Stimulated activated CD4-positive, alpha-beta T cell treated with anti-CD3 and anti-CD28 coated beads, Interleukin-12 subunit alpha, Interleukin-12 subunit beta, amount 100 ng/mL, for 4 hours (primary cell): ENCODE data around the gene M6PR.
"Not testable (repeated sequence)": the region's sequence is repeated elsewhere in the genome, so short reads cannot be mapped to it uniquely, and the experiment has no call there.

Experiments used
- DNase-seq: peaks from one replicate; pipeline ENCODE4 v3.0.0-alpha.2; 2020

The M6PR gene

DNA sequence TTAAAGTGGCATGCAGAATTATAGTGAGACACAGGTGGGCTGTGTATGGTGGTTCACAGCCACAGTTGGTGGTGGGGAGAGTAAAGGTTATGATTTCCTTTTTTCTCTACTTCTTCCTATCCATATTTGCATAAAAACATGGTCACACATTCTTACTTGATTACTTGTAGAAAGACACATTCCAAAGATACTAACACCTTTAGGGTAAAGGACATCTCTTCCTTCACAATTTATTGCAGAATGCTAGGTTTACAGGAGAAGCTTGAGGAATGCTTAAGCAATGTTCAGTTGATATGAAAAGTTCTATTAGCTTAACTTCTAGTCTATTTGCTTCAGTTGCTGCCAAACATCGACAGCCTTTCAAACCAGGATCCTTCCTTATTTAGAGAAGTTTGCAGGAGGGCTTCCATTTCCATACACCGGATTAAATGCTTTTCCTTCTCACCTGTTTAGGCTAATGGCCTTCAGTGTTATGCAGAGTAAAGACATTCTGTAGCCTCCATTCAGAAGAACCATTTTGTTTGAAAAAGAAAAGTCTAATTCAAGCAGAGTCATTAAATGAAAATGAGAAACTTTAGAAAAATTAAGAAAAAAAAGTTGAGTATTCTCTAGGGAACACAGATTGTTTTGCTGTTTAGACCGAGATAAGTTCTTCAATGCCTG lies 37.7 kb downstream of the M6PR start:
- no peak for DNase-seq

DNA sequence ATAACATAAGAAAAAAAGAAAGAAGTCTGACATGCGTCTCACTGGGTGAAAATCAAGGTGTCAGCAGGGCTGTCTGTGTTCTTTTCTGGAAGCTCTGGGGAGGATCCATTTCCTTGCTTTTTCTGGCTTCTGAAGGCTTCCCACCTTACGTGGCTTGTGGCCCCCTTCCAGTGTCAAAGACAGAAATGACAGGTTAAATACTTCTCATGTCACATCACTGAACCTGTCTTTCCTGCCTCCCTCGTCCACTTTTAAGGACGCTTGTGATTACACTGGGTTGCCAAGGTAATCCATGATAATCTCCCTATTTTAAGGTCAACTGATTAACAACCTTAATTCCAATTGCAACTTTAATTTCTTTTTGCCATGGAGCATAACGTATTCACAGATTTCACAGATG lies 39.7 kb downstream of the M6PR start:
- no peak for DNase-seq

DNA sequence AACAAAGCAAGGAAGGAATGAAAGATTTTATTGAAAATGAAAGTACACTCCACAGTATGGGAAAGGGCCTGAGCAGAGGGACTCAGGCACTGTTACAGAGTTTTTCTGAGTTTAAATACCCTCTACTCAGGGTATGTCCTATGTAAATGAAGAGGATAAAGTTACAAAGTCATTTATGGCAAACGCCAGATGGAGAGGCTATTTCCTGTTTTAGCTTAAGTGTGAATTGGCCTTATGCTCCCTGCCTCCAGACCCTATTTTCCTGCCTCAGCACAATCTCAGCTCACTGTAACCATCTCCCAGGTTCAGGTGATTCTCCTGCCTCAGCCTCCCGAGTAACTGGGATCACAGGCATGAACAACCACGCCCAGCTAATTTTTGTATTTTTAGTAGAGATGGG lies 41.9 kb downstream of the M6PR start:
- no peak for DNase-seq

DNA sequence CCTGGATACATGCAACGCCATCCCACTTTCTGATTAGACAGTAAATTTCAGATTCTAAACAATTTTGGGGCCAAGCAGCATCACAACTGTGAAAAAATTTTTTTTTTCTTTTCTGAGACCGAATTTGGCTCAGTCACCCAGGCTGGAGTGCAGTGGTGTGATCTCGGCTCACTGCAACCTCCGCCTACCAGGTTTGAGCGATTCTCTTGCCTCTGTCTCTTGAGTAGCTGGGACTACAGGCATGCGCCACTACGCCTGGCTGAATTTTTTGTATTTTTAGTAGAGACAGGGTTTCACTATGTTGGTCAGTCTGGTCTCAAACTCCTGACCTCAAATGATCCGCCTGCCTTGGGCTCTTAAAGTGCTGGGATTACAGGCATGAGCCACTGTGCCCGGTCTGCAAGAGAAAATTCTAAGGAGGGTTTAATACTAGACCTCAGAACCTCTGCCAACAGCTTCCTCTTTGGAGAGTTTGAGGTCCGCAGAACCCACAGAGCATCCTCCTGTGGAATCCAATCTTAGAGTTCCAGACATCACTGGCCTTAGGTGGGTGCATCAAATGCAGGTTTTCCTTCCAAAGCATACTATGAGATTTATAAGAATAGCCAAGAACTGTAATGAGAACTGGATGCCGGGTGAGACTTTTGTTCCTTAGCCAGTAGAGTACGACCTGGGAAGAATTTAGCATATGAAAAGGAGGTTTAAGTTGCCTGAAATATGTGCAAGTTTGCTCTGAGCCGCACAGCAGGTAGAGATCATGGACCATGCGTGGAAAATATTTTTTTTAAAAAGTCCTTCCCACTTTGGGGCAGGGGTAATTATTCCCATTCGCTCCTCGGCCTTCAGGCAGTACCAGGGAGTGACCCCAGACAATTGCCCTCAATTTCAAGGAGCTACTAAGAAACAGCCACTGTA lies 42.9 kb downstream of the M6PR start:
- DNase-seq, result no peak

DNA sequence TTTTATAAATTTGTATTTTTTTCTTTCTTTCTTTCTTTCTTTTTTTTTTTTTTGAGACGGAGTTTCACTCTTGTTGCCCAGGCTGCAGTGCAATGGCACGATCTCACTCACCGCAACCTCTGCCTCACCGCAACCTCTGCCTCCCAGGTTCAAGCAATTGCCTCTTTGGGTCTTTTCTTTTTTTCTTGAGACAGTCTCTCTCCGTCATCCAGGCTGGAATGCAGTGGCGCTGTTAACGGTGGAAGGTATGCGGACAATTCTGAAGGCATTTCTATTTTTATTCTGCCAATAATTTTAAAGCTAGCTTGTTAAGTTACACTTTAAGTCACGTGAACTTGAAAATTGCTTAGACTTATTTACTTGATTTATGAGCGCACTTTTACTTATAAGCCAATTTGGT lies 43.9 kb downstream of the M6PR start:
- no peak for DNase-seq

DNA sequence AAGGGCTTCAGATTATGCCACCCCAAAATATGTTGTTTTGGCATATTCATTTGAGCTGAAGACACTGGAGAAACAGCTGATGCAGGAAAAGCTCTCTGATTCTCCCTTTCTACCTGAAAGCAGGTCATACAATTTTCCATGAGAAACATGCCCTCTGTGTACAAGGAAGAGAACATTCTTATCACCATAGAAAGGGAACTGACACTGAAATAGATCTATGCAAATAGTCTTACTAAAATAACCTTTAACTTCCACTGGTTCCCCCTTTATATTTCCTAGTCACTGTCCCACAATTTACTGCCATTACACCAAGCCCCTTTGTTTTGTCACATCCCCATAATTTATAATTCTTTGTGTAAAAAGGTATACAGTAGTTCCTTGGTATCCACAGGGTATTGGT lies 44.8 kb downstream of the M6PR start:
- DNase-seq, result no peak

DNA sequence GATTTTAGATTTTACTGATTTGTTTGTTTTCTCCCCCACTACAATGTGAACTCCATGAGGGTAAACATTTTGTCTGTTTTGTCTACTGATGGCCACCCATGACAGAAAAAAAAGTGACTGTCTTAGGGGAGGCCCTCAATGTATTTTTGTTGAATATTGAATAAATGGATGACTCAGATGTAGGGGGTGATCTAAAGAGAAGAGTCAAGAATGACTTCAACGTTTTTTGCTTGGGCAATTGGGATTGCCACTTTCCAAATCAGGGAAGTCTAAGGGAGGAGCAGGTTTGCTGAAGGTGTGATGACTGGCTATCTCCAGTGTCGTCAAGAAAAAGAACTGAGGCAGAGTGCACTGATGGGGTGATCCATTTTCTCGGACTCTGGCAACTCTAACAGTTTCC lies 45.8 kb downstream of the M6PR start:
- no peak for DNase-seq

DNA sequence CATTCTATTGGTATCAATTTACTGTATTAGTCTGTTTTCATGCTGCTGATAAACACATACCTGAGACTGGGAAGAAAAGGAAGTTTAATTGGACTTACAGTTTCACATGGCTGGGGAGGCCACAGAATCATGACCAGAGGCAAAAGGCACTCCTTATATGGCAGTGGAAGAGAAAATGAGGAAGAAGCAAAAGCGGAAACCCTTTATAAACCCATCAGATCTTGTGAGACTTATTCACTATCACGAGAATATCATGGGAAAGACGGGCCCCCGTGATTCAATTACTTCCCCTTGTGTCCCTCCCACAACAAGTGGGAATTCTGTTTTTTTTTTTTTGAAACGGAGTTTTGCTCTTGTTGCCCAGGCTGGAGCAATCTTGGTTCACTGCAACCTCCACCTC lies 46.7 kb downstream of the M6PR start:
- not testable (repeated sequence) for DNase-seq

DNA sequence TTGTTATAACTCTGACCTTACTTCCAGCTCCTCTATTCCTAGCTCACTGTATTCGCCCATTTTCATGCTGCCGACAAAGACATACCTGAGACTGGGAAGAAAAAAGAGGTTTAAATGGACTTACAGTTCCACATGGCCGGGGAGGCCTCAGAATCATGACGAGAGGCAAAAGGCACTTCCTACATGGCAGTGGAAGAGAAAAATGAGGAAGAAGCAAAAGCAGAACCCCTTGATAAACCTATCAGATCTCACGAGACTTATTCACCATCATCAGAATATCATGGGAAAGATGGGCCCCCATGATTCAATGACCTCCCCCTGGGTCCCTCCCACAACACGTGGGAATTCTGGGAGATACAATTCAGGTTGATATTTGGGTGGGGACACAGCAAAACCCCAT lies 49.6 kb downstream of the M6PR start:
- no peak for DNase-seq

DNA sequence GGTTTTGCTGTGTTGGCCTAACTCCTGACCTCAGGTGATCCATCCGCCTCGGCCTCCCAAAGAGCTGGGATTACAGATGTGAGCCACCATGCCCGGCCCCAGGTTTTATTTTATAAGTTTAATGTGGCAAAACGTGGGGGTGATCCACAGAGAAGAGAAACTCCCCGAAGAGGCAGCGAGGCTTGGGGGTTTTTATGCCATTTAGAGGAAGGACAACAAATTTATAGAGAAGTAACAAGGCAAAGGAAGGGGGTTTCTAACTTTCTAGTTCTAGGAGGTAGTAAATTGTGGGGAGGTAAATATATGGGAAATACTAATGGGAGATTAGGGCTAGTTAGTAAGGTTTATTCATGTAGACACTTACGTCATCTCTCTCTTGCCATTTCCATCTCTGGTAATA lies 52.4 kb downstream of the M6PR start:
- DNase-seq, result no peak

DNA sequence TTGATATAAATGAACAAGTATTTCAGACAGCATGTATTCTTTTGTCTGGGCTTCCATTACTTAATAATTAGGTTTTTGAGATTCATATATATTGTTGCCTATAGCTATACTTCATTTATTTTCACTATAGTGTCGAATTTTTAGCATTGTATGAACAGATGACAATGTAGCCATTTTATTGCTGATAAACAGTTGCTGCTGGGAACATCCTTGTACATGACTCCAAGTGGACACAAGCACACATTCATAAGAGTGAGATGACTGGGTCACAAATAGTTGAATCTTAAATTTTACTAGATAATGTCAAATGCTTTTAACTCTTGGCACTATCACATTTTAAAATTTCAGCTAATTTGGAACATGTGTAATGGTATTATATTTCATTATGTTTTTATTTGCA lies 54.5 kb downstream of the M6PR start:
- no peak for DNase-seq

DNA sequence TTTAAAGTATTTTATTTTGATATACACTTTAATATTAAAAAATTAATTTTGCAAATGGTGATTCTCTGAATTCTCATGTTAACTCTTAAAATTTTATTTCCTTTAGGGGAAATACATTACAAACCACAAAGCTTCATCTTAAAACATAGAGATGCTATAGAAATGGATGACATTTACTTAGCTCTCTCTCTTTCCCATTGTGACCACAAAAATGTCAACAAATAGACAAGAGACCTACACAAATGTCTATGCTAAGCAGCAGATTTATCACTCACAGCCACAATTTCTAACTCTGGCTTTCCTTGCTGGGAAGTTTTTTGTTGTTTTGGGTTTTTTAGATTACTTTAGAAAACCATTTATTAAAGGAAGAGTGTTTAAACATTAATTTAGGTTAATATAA lies 55.1 kb downstream of the M6PR start:
- no peak for DNase-seq

DNA sequence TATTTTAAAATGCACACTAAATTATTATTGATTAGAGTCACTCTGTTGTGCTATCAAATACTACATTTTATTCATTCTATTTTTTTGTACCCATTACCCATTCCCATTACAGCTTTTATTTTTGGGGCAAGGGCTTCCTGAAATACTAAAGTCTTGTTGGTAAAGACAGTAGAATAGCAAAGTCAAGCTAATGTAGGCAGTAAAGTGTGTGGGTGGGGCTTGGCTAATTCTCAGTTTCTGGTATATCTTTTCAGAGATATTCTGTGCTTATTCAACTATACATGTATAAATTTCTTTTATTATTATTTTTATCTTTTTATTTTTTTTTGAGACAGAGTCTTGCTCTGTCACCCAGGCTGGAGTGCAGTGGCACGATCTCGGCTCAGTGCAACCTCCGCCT lies 57.5 kb downstream of the M6PR start:
- DNase-seq, result no peak
